NCI-H510A treated with DMSO at 0.1 percent for 48 hours (cell line): Measurements from ENCODE around the gene POLD4.

Experiments
- DNase-seq: peaks from one replicate; lab custom pipeline; 2025; lab: John Stamatoyannopoulos, UW

POLD4 gene

GRCh38 chr11:67370351-67371076 is 17.2 kb upstream of the POLD4 start:
- no peak for DNase-seq

- DNase-seq, result no peak
Observed at GRCh38 chr11:67369801-67370284, 16.5 kb upstream of the POLD4 start.

- DNase-seq, result no peak
Observed at GRCh38 chr11:67369275-67369674, 15.9 kb upstream of the POLD4 start.

GRCh38 chr11:67368621-67369020 is 15.3 kb upstream of the POLD4 start:
- no peak for DNase-seq

DNA sequence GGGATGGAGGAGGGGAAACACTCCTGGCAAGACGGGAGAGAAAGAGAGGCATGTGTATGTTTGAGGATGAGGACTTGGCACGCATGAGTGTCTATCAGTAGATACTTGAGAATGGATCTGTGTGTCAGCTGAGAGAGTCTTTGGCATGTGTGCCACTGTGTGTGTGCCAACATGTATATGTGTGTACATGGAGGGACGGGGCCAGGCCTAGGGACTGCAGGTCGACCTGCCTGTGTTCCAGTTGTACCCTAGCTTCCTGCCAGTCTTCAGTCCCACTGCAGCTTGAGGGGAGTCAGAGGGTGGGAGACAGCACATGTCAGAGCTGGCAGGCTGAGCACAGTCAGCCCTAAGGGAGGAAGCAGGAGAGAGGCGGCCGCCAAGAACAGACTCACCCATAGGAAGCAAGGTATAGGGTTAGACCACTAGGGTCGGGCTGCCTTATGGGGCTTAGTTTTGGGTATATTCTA is 14.4 kb upstream of the POLD4 start:
- DNase-seq, result no peak

DNA sequence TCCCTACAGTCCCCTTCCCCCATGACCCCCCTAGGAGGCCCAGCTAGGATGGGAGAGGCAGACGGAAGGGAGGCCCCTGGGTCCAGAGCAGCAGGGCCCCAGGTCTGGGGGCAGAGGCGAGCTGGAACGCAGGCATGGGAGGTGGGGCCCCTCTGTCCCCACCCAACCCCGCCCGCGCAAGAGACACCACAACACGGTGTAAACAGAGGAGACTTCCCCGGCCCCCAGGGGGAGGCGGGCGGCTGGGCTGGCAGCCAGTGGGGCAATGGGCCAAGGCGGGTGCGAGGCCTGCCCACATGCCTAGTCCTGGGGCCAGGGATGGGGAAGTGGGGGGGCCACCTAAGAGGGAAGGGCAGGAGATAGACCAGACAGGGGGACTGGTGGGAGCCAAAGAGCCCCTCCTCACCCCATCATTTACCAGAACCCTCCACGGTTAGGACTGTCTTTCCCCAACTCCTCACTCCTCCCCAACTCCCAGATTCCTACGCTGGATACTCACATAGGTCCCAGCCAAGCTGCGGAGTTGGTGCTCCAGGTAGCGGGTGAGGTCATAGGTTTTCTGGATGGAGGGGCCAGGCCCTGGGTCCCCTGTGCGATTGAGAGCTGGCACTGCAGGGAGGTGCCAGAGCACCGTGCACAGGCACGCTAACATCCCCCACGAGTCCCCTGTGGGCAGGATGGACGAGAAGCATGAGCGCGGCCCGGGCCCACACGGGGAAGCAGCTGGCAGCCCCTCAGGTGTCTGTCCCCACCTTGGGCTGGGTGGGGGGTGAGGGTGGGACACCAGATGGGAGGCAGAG is 13.8 kb upstream of the POLD4 start:
- DNase-seq, result no peak

DNA sequence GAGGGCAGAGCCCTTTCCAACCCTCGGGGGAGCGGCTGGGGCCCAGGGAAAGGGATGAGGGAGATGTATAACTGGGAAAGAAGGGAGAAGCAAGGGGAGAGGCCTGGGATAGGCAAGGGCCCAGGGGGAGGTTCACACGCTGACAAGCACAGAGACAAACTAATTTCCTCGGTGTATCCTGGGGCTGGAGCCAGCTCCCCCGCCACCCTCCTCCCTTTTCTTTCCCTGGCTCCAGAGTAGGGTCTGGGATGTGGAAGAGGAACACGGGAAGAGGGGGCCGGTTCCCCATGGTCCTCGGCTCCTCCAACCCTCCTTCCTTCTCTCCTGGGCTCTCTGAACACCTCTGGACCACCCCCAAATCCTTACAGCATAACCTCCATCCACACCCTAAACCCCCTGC is 13.2 kb upstream of the POLD4 start:
- no peak for DNase-seq

GRCh38 chr11:67365736-67366444 is 12.5 kb upstream of the POLD4 start:
- DNase-seq, result no peak

GRCh38 chr11:67364783-67365722 is 11.7 kb upstream of the POLD4 start:
- DNase-seq, result no peak

- no peak for DNase-seq
Observed at GRCh38 chr11:67364169-67364568, 10.8 kb upstream of the POLD4 start.

DNA sequence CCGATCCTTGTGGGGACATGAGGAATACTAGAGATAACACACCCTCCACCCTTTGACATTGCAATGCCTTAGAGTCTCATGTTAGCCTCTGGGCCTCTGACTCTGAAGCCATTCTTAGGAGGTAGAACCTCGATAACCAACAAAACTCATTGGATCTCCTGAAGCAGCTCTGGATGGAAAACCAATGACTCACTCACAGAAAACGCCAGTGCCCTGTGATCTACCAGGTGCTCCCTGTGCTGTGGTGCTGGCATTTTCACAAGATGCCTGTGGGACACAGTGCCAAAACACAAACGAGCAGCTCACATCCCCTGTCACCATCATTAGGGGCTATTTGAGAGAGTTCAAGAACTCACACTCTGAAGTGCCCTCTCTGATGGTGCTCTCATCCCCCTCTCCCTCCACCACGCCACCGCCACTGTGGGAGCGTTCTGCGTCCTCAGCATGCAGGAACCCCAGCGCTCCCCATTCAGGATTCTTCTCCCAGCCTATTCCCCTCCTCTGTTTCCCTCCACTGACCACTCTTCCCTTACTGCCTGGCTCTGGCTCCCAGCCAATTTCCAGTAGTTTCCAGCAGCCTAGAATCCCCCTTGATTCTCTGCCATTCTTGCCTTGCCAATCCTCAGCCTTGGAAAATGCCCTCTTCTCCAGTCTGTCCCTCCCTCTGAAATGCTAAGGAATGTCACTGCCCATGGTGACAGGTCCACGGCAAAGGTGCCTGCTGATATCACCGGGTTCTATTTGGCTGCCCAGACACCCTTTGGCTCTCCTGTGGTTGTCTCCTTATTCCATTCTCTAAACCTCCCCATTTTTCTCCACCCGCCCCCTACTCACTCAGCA is 4.7 kb upstream of the POLD4 start:
- DNase-seq, result no peak

GRCh38 chr11:67356864-67357561 is 3.7 kb upstream of the POLD4 start:
- peak; percentile 91 for DNase-seq

- DNase-seq, result no peak
Observed at GRCh38 chr11:67356387-67356863, 3.1 kb upstream of the POLD4 start.

- DNase-seq, result no peak
Observed at GRCh38 chr11:67355794-67356386, 2.5 kb upstream of the POLD4 start.

DNA sequence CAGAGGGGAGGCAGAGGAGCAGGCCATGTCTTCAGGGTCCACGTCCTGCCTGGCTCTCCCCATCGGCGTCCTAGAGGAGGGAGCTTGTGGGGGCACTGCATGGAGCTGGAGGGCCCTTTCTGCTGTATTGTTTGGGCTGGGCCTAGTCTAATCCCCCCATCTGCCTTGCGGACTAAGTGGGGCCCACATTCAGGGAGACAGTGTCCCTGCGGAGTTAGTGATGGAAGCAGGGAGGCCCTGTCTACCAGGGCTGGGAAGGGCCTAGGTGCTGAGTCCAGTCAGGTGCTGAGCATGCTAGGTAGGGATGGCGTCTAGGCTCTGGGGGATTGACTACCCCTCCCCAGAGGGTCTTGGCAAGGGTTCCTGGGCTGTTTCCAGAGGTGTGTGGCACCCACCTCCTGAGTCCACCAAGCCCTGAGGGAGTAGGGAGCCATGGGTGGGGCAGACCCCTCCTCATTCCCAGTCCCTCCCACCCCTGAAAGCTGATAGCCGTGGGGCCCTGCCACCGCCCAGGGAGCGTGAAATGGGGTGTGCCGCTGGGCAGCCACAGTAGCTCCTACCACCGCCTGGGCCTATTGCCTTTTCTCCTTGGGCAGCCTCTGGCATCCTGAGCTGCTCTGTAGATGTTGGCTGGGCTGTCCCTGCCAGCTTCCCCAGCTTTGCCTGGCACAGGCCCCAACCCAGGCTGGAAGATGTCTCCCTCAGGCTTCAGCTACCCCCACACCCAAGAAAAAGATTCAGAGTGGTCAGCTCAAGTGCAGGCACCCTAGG is 1.9 kb upstream of the POLD4 start:
- DNase-seq, result no peak

GRCh38 chr11:67354075-67355022 is 1.0 kb upstream of the POLD4 start:
- DNase-seq, result no peak

DNA sequence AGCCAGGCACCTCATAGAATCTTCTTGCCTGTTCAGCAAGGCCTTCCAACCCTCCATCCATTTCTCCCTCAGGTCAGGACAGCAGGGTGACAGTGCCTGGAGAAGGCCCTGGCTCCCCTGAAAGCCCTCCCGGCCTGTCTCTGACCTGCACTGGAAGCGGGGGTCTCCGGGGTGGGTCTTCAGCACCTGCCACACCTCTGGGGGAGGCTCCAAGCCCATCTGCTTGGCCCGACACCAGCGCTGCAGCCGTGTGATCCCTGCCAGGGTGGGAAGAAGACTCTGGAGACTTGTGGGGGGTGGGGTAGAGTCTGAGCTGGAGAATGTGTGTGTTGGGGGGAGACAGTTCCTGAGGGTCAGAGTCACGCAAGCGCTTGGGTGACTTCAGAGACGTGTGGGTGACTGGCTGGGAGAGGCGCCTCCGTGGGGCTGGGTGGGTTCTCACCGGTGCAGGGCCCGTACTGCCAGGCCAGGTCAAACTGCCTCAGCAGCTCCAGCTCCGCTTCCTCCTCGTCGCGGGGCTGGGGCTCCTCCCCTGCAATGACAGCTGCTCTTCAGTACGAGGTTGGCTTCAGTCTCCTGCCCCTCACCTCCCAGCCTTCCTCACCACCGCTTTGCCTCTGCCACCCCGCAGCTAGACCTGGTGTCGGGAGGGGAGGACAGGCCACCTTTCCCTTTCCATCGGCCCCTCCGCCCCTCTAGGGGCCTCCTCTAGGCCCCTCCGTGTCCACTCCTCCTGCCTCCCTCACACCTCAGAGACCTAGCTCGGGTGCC is 615 bp downstream of the POLD4 start:
- peak; percentile 92 for DNase-seq
